Measurements from ENCODE around the gene DHRS9.

The DHRS9 gene

GRCh38 chr2:169094676-169095075 lies 25.3 kb downstream of the DHRS9 start:
- no peak for TF ChIP-seq CTCF (IDR thresholded peaks at IDR 0.05; ENCODE audit: low read depth, low read length, missing control alignments)
- no peak overlapping the region for H3K4me3 ChIP-seq (ENCODE audit: low read depth, low read length)
- no peak for DNase-seq (ENCODE audit: low read depth)

- H3K4me3 ChIP-seq (ENCODE audit: low read depth, low read length), result no peak overlapping the region
- DNase-seq (ENCODE audit: low read depth), result no peak
Observed at GRCh38 chr2:169095621-169096105, 26.3 kb downstream of the DHRS9 start.

GRCh38 chr2:169104848-169105247 lies 35.5 kb downstream of the DHRS9 start:
- H3K4me3 ChIP-seq (ENCODE audit: low read depth, low read length), result no peak overlapping the region
- DNase-seq (ENCODE audit: low read depth), result no peak
- no peak for TF ChIP-seq CTCF (IDR thresholded peaks at IDR 0.05; ENCODE audit: low read depth, low read length, missing control alignments)

More at GRCh38 chr2:169095621-169096105, 26.3 kb downstream of the DHRS9 start:
- no peak for TF ChIP-seq CTCF (IDR thresholded peaks at IDR 0.05; ENCODE audit: low read depth, low read length, missing control alignments)

GRCh38 chr2:169105476-169105875 lies 36.1 kb downstream of the DHRS9 start:
- no peak for DNase-seq (ENCODE audit: low read depth)
- TF ChIP-seq CTCF (IDR thresholded peaks at IDR 0.05; ENCODE audit: low read depth, low read length, missing control alignments), result no peak
- no peak overlapping the region for H3K4me3 ChIP-seq (ENCODE audit: low read depth, low read length)

- DNase-seq (ENCODE audit: low read depth), result no peak
- TF ChIP-seq CTCF (IDR thresholded peaks at IDR 0.05; ENCODE audit: low read depth, low read length, missing control alignments), result no peak
- H3K4me3 ChIP-seq (ENCODE audit: low read depth, low read length), result no peak overlapping the region
Observed at GRCh38 chr2:169106134-169106533, 36.8 kb downstream of the DHRS9 start.

GRCh38 chr2:169106563-169107545 lies 37.5 kb downstream of the DHRS9 start:
- TF ChIP-seq CTCF (IDR thresholded peaks at IDR 0.05; ENCODE audit: low read depth, low read length, missing control alignments), result no peak
- no peak overlapping the region for H3K4me3 ChIP-seq (ENCODE audit: low read depth, low read length)
- DNase-seq (ENCODE audit: low read depth), result no peak
